NCI-H1694 (cell line): ENCODE measurements around the gene SMAD9.

Source experiments
- DNase-seq: peaks from one replicate; lab custom pipeline; 2025; lab: John Stamatoyannopoulos, UW

Gene SMAD9

DNA sequence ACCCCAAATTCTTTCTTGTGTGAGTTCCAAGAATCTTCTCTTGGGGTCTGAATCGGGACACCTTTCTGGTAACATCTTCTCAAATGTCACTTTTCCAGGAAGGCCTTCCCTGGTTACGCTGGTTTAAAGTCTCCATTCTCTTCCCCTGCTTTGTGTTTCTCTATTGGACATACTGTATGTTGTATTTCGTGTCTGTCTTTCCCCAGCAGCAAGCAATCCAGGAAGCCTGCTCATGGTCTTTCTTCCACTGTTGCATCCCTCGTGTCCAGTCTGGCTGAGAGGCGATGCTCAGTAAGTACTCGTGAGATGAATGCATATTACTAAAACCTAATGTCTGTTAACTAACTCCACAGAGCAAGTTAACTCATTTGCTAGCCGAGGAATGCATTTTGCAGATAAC, 57.3 kb downstream of the SMAD9 start:
- no peak for DNase-seq

DNA sequence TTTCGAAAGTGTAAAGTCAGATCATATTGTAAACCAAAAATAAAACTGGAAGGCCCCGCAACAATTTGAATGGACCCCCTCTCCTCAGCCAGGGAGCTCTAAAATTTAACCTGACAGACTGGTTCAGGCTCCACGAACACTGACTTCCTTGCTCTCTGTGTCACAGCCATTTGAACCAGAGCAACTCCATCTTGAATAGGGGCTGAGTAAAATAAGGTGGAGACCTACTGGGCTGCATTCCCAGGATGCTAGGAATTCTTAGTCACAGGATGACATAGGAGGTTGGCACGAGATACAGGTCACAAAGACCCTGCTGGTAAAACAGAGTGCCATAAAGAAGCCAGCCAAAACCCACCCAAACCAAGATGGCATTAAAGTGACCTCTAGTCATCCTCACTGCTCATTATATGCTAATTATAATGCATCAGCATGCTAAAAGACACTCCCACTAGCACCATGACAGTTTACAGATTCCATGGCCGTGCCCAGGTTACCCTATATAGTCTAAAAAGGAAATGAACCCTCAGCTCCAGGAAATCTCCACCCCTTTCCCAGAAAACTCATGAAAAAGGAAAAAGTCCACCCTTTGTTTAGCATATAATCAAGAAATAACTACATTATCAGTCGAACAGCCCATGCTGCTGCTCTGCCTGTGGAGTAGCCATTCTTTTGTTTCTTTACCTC, 57.9 kb downstream of the SMAD9 start:
- no peak for DNase-seq

DNA sequence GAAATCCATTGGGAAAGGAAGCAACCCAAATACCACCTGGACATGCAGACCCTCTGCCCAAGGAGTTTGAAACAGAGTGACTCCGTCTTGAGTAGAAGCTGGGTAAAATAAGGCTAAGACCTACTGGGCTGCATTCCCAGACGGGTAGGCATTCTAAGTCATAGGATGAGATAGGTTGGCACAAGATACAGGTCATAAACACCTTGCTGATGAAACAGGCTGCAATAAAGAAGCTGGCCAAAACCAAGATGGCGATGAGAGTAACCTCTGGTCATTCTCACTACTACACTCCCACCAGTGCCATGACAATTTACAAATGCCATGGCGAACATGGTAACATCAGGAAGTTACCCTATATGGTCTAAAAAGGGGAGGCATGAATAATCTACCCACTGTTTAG, 60.8 kb downstream of the SMAD9 start:
- no peak for DNase-seq

DNA sequence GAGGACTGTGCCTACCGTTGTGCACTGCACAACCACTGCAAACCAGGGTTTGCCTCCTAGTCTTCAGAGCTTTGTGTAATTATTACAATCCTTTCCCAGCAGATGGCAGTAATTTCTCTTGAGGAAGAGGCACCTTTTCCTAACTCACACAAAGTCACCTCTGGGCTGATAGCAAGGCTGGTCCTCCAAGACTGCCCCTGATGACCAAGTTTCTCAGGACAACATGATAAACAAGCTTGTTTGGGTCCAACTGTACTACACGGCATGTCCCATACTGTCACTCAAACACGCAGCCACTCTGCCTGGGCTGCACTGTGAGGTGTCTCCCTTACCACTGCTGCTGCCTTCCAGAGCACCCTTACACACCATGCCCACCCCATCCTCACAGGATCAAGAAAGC, 61.7 kb downstream of the SMAD9 start:
- peak; percentile 46 for DNase-seq

DNA sequence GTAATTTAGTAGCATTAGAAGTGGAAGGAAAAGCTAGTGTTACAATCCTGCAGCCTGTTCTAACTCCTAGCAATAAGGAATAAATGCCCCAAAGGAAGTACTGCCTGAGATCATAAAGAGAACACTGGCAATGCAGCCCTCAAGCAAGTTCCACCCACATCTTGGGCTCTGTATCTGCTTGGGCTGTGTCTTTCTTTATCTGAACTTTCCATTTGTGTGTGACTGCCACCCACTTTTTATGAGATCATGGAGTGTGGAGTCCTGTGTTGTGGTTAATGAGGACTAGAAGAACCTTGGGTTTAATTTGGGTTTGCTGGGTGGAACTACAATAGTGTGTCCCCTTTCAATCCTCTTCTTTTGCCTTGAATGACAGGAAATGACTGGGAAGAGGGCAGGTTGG, 62.8 kb downstream of the SMAD9 start:
- DNase-seq, result no peak

DNA sequence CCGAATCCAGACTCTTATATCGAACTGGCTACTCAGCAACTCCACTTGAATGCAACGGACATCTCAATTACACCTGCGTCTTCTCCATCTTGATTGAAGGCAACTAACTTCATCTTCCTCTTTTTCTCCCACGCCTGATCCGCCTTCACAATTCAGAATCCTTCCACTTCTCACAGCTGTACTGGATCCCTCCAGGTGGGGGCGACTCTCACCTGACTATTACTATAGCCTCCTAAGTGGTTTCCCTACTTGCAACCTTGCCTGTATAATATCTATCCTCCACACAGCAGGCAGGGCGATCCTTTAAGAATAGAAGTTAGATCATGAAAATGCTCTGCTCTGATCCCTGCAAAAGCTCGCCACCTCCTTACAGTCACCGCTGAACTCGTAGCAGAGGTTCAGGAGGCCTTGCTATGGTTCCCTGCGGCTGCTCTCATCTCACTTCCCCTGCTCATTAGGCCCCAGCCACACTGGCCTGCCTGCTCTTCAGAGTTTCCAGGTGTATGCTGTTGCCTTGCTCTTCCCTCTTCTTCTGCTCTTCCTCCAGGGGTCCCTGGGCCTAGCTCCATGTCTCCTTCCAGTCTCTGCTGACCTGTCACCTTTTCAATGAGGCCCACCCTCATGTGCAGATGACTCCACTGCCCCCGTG, 69.1 kb downstream of the SMAD9 start:
- peak; percentile 18 for DNase-seq

DNA sequence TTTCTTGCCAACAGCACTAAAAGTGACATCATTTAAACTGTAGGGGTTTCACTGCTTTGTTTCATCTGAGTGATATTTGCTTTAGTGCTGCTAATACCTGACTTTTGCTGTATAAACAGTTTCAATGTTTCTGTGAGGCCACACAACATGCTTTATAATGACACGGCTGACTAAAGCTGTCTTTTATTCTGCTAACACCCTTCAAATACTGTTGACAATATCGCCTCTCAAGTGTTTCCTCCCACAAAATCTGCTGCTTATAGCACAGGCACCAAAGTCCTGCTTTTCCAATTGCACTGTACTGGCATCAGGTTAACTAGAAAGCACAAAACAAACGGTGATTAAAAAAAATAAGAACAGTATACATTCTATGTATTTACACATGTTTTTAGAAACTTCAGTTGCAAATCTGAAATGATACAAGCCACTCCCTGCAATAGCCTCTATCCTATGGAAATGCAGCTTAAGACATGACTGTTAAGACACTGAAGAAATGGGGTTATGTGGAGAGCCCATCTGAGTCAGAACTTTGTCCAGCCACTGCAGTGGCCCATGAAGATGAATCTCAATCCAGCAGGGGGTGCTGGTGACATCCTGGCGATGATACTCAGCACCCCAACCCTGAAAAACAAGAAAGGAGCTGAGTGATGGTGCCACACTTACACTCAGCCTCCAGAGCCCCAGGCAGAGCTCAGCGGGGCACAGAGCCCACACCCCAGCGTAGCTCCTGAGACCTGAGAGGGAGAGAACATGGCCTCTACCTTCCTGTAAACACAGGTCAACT, 71.6 kb downstream of the SMAD9 start:
- no peak for DNase-seq

DNA sequence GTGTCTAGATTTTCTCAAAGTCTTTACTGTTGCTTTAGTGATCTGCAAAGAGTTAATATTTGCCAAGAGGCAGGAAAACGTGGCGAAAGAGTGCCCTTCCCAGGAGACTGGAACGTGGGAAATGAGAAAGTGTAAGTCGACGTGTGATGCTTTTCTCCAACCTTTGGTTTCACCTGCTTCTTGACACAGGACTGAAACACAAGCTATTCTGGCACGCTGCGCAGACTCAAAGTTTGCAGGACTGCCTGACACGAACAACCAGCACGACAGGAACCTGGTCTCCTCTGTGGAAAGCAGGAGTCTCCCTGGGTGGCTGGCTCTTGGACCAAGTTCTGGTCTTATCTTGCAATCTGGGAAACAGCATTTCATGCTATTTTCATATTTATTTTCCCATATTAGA, 72.4 kb downstream of the SMAD9 start:
- DNase-seq, result no peak

DNA sequence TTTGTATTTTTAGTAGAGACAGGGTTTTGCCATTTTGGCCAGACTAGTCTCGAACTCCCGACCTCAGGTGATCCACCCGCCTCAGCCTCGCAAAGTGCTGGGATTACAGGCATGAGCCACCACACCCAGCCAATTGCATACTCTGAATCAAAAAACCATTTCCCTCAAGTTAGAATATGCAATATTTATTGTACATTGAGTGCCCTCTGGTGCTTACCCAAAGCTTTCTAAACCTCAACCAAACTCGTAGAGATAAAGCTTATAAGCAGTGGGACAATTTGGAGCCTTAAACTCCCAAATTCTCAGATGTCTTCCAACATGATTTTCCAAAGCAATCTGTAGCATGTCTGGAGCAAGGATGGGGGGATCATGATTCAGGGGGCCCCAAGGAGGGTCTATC, 78.6 kb downstream of the SMAD9 start:
- no peak for DNase-seq

DNA sequence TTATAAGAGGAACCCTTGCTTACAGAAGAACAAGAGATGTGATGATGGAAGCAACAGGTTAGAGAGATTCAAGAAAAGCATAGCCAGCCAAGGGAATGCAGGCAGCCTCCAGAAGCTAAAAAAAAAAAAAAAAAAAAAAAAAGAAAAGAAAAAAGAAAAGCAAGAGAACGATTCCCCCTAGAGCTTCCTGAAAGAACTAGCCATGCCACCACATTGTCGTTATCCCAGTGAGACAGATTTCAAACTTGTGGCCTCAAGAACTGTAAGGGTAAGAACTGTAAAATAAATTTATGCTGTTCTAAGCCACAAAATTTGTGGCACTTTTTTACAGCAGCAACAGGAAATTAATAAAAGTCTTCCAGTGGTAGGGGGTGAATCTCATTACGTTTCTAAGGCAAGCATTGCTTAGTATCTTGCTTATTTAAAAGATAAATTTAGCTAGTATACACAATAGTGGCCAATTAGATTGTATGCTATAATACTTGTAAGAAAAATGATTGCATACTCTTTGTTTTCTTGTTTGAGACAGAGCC, 79.3 kb downstream of the SMAD9 start:
- no peak for DNase-seq

DNA sequence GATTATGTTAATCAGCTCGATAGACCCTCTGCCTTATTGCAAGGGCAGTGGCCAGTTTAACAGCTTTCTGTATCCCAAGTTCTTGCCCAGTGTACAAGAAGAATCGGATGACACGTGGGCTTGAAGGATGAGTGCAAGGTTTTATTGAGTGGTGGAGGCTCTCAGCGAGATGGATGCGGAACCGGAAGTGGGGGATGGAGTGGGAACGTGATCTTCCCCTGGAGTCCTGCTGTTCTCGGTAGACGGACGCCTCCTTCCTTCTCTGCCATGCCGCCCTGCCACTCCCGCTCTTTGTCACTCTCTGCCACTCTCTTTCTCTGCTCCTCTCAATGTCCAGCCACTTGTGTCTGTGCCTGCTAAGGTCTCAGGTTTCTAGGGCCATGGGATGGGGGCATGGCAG, 80.1 kb downstream of the SMAD9 start:
- DNase-seq, result no peak

DNA sequence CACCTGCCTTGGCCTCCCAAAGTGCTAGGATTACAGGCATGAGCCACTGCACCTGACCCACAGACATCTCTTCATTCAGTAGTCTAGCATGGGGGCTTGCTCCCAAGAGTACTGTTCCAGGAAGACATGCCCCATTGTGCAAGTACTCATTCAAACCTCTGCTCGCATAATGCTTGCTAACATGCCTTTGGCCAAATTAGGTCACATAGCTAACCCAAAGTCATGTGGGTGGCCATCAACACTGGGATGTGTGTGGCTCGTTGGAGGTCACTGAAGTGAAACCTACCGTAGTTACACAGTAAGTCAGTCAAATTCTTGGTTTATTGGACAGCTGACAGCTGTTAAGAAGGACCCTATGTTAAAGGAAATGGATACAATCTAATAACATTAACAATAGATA, 80.8 kb downstream of the SMAD9 start:
- DNase-seq, result no peak

DNA sequence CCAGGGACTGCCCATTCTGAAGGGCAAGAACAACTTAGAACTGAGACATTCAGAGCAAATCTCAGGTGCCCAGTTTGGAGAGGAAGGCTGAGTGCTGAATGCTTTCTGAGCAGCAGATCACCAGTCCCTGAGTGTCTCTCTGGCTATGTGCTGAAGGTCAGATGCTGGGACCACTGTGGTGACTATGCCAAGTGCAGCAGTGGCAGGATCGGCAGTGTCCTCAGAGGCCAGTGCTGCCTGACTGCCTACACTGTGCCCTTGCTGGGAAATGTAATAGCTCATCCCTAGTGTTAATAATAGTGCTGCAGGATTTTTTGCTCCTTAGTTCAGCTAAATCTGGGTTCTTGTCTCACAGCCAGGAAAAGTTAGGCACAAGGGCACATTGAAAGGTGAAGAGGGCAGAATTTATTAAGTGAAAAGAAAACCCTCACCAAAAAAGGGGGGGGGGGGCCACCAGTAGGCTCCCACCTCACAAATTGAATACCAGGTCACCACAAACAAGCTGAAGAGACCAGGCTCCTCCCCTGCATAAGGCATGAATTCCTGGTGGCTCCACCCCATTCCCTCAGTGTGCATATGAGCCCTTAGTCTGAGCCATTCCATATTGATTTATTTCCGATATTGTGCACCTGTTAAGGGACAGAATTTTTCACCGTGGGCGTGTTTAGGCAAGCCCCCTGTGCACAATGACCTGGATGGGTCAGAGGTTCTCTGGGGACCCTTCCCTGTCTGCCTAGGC, 82.5 kb downstream of the SMAD9 start:
- DNase-seq, result no peak

DNA sequence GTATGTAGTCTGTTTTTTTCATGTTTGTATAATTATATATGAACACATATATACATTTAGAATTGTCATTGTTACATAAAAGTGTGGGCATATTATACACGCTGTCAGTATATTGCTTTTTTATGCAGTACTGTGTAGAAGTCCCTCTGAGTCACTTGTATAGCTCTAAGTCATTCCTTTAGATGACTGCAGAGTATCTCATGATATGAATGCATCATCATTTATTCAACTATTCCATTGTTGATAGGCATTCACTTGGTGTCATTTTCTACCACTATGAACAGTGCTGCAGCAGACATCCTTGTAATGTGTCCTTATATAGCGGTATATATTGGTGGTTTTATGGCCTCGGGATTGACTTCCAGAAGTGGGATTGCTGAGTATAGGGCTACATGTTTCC, 85.7 kb downstream of the SMAD9 start:
- no peak for DNase-seq

DNA sequence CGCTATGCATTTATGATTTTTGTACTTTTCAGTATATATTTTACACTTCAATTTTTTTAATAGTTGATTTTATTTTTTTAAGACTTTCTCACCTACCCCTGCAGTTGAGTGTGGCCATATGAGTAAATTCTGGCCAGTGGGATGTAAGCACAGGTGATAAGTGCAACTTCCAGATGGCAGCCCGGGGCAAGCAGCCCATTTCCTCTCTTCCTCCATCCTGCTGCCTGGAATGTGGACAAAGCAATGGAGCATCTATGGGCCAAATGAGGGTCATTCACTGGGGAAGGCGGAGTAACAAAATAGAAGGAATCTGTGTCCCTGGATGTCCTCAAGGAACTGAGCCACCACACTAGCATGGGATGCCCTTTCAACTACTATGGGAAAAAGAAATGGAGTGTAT, 88.7 kb downstream of the SMAD9 start:
- no peak for DNase-seq

DNA sequence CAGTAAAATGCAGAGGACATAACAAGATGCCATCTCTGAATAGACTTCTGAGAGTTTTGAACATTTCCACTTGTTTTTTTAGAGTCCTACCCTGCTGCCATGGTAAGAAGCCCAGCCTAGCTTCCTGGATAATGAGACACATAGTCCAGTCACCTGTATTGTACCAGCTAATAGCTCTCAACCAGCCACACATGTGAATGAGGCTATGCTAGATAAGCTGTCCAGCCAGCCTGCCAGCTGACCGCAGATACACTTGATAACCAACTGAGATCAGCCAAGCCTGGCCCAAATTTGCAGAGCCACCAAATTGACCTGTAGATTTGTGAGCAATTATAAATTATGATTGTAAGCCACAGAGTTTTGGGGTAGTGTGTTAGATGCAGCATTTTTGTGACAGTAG, 90.3 kb downstream of the SMAD9 start:
- no peak for DNase-seq

DNA sequence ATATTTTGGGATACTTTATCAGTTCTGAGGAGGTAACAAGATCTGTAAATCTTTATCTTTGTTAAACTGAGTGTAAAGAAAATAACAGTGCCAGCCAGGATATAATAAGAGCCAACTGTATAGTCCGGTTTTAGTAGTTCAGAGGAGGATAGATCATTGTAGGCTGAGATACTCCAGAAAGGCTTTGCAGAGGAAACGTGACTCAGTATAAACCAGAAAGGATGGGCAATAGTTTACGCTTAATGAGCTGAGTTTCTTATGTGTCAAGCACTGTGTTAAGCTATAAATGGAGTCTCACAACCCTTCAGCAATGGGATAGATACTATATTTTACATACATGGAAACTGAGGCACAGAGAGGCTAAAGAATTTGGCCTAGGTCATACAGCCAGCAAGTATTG, 97.3 kb downstream of the SMAD9 start:
- DNase-seq, result no peak

DNA sequence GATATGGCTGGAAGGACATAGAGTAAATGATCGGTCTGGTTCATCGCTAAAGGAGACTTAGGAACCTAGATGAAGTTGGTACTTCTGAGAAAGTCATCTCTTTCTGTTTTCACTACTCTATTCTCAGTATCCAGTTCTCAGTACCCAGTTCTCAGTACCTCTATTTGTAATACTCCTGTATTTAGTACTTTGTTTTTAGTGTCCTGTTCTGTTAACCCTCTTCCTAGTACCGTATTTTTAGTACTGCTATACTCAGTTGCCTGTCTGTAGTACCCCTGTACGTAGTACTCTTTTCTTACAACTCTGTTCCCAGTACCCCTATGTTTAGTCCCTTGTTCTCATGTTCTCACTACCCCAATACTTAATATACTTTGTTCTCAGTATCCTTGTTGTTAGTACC, 99.8 kb downstream of the SMAD9 start:
- no peak for DNase-seq

DNA sequence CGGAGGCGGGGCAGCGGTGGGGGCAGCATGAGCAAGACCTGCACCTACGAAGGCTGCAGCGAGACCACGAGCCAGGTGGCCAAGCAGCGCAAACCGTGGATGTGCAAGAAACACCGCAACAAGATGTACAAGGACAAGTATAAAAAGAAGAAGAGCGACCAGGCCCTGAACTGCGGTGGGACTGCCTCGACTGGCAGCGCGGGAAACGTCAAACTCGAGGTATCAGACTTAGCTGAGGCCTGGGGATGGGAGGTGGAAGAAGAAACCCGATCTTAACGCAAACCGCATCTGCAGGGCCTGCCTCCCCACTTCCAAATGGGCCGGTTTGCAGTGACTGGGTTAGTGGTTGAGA, 100.3 kb downstream of the SMAD9 start:
- DNase-seq, result no peak

DNA sequence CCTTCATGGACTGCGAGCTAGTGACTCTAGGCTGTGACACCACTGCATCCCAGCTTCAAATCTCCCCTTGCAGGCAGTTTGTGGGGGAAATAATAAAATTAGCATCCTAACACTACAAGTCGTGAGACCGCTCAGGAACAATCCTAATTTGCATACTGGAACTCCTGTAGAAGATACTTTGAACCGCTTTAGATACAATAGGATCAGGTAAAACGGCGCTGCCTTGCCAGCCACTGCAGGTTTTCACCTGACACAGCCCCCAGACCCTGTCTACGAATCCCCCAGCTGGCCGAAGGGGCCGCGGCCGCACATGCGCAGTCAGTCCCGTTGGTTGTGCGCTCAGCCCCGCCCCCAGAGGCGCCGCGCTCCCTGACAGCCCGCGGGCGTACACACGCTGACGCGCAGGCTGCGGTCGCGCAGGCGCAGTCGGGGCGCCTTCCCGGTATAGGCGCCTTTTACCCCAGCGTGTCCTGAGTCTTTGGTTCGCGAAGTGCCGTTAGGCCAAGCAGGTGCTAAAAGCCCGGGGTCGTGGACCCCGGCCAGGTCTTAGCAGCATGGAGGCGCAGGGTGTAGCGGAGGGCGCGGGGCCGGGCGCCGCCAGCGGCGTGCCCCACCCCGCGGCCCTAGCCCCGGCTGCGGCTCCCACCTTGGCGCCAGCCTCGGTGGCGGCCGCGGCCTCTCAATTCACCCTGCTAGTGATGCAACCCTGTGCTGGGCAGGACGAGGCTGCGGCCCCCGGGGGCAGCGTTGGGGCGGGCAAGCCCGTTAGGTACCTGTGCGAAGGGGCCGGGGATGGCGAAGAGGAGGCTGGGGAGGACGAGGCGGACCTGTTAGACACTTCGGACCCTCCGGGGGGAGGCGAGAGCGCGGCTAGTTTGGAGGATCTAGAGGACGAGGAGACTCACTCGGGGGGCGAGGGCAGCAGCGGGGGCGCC, 101.0 kb downstream of the SMAD9 start, which contains the start of gene RFXAP:
TSS of gene RFXAP (plus strand) at position 419 of the 935 bp plus-strand sequence. CDS start at position 555, 136 bp downstream.
- DNase-seq, result peak; percentile 67
